ENCODE measurements around the gene TRMT10A.
A peak's percentile ranks its signal among the peaks of the same experiment; 100 is the strongest.
"Not testable (repeated sequence)": the region's sequence is repeated elsewhere in the genome, so short reads cannot be mapped to it uniquely, and the experiment has no call there.

TRMT10A gene

DNA sequence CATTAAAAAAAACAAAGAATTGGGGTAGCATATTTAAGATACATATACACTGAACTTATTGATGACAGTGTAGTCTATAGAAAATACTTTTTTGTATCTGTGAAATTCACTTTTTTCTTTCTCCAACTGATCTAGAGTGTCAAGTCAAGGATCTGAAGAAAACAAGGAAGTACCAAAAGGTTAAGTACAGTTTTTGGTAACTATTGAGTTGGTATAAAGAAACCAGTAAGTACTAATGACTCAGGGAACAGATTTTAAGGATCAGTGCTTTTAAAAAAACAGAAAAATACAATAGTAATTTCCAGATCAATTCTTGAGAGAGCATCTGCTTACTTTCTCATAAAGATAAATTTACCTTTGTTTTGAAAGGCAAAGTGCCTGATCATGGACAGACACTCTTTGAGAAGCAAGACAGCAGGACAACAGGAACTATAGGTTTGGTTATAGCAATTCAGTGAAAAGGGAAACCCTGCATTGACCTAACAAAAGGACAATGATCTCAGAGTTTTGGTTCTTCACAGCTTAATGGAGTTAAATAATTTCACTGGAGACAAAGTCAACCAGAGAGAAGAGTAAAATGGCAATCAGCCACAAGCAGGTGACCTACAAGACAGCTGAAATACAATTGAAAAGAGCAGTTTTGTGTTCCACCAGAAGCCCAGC is 23.4 kb downstream of the TRMT10A start:
- DNase-seq, result no peak

DNA sequence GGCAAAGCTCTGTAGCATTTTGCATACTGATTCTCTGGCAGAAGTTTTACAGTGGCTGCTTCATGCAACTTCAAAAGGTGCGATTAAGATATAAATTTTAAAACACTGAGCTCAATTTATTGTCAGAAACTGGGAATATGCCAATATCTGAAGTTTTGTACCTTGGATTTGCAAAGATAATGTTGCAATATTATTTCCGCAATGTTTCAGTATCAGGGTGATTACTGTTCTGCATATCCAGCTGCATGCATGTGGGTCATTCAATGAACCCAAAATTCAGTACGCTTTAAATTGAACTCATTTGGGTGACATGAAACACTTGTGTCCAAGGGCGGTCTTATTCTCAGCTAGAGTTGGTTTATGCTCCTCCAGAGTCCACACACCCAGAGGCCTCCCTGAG is 26.2 kb downstream of the TRMT10A start:
- no peak for DNase-seq

DNA sequence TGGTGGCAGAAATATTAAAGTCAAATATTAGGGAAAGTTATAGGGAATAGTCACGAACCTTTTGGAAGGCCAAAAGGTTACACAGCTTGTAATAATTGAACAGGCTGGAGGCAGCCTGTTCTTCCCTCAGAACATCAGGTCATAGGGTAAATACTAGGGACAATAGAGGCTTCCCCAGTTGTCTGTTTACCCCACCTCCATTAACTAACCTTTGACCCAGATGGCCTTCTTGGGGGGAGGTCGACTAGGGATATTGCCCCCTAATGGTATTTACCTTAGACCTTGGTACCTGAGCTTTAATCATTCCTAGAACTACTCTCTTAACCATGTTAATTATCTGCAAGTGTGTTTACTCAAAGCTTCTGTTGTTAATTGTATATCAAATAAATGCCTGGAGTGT is 27.0 kb downstream of the TRMT10A start:
- no peak for DNase-seq

DNA sequence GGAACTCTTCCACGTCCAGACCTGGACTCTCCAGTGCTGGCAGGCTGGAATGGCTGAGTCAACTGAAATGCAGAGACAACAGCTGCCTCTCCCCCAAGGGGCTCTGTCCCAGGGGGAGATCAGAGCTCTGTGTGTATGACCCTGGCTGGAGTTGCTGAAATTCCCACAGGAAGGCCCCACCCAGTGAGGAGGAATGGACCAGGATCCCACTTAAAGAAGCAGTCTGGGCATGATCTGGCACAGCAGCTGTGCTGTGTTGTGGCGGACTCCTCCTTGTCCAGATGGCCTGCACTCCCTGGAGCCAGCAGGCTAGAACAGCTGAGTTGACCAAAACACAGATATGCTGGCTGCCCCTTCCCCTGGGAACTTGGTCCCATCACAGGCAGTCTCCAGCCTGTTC is 27.6 kb downstream of the TRMT10A start:
- no peak for DNase-seq

DNA sequence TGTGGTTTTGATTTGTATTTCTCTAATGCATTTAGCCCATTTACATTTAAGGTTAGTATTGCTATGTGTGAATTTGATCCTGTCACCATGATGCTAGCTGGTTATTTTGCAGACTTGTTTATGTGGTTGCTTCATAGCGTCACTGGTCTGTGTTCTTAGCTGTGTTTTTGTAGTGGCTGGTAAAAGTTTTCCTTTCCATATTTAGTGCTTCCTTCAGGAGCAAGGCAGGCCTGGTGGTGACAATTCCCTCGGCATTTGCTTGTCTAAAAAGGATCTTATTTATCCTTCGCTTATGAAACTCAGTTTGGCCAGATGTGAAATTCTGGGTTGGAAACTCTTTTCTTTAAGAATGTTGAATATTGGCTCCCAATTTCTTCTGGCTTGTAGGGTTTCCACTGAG is 29.1 kb downstream of the TRMT10A start:
- not testable (repeated sequence) for DNase-seq

DNA sequence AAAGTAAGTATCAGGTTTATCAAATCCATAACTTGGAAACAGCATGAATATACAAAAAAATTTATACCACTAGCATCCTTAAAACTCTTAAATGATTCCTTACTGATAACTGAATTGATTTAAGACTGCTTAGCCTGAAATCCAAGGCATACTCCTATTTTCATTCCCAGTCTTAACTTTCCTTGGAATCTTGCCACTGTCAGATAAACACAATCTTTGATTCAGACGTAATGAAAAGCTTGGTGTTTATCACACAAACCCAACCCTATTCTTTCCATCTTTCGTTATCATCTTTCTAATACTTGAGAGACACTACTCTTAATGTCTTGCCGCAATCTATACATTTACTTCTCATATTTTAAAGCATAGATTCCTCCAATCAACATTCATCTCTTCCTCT is 33.9 kb downstream of the TRMT10A start:
- DNase-seq, result no peak

DNA sequence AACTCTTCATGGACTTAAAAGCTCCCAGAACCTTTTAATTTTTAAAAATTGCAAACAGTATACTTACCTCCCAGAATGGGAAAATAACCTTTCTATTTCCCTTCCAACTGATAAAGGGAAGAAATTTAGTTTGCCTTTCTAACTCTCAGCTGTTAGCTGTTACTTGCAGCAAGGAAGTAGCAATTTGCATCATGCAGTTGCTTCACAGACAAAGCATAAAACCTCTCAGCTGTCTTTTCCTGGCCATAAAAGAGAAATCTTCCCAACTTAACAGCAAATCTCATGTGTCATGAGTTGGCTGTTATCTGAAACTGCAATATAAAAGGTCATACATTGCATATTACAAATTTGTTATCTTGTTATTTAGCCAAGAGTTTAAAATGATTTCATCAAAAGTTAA is 34.6 kb downstream of the TRMT10A start:
- no peak for DNase-seq

DNA sequence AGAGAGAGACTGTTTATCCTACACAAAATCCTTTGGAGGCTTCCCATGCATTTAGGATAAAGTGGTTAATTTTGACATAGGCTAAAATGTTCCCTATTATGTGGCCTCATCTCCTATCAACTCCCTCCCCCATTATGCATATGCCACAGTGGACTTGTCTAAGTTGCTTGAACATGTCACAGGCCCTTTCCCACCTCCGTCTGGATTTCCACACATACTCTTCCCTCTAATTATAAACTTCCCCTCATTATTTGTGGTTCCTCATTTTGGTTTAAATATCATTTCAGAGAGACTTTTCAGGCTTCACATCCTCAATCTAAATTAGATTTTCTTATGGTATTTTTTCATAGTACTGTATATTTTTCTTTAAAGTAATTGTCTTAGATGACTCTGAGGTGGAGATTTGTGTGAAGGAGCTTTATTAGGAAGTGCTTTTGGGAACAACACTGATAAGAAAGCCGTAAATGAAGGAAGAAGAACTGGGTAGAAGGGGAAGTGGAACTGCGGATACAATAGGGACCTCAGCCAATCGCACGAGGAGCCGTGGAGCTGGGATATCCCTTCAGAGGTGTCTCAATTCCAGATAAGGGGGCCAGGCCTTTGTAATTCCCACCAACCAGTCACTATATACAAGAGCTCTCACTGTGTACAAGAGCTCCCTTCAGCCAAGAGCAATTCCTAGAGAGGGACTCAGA is 45.1 kb downstream of the TRMT10A start:
- DNase-seq, result no peak

DNA sequence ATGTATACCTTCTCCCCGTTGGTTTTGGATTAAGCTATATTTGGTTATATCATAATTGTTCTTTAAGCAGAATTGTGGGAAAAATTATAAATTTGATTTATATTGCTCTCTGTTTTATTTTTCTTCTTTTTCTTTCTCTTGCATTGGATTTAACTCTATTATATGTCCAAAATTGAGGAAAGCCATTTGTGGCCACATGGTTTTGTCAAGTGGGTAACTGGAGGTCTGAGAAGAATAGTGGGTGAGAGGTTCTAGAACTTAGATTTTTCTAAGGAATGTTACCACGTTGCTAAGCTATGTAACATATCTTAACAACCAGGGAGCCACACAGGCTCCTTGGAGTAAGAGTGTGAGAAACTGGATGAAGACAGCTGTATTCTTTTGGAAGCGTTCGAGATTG is 53.1 kb downstream of the TRMT10A start, which contains the start of gene C4orf17:
TSS of gene C4orf17 (plus strand) at position 301 of the 400 bp plus-strand sequence. CDS start 2,061 bp downstream, outside the sequence.
- DNase-seq, result no peak

DNA sequence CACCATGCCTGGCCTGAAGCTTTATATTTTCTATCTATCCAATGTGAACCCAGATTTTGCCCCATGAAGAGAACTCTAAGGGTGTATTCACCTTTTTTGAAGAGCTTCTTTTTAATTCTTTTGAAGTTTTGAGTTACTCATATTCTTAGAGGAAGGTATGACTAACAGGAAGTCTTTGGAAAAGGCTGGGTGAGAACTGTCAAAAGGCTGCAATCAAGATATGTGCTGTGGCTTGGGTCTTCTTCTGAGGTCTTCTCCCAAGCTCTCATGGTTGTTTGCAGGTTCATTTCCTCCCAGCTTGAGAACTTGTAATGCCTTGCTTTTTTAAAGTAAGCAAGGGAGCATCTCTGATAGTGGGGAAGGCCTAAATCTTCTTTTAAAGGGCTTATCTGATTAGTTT is 56.1 kb downstream of the TRMT10A start:
- DNase-seq, result peak; percentile 27

DNA sequence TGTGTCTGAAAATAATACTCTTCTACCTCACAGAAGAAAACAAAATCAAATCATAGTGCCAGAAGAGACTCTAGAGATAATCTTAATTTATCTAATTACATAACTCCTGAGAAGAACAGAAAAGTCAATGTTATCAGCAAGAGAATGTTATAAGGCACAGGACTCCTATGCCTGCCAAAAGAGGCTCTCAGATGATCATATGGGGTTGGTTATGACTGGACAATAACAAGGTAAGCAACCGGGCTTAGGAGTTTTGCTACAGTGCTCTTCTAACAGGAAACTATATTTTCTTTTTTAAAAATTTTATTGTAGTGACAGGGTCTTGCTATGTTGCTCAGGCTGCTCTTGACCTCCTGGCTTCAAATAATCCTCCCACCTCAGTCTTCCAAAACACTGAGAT is 56.5 kb downstream of the TRMT10A start:
- DNase-seq, result no peak

DNA sequence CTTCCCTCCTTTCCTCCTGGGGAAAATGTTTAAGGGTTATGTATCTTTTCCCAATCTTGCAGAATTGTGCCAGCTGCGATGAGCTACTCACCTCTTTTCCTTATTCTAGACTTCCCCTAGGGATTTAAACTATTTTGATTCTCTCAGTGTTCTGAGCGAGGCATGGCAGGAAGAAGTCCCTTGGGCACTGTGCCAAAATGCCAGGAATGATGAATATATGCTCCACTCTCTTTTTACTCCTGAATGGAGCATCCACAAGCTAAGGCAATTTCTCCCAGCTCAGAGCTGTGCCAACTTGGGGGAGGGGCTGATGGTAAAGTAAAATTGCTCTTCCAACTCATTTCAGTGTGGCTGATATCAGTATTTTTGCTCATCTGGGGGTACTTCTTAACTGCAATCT is 57.1 kb downstream of the TRMT10A start:
- DNase-seq, result no peak

DNA sequence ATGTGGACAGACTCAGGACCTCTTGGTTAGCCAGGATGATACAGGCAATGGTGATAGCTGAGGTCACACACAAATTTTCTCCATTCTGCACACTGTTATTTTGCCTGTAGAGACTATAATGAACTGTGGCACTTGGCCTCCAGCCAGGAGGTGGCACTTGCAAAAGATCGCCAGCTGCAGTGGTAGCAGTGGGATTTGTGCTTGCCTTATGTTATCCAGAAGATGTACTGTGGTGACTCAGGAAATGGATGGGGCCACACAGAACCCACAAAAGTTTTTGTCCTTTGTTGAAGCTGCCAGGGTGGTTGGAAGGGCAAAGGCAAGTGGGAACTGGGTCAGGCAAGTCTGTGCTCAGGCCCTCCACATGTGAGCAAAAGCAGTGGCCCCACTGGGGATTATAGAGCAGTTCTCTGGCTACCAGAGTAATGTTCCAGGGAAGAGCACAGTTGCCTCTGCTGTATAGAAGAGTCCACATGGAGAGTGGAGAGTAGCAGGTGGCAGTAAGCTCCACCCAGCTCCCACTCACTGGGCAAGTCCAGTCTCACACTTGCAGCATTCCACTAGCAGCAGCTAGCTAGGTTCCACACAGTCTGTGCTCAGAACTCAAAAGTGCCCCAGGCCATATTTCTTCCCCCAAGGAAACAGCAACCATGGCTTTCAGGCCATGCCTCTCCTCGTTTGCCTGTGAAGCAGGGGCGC is 58.9 kb downstream of the TRMT10A start:
- DNase-seq, result no peak
